GM23338 (cell line): ENCODE measurements around the gene ZNF674. TPM values are rescaled to one million over a fixed set of nuclear protein-coding genes. Genes with fewer than 3 reads are reported as not detected.
A peak's percentile ranks its signal among the peaks of the same experiment; 100 is the strongest.

ENCODE experiments used
- ATAC-seq: fragments of 200-7000 bp; cut with Tn5 transposase; 3 replicates; pipeline ENCODE4 v1.9.1; 2020
- DNase-seq: peaks from one replicate; pipeline ENCODE4 v3.0.0-alpha.2; 2015; ENCODE audit warnings: low spot score
- H2AFZ ChIP-seq: fragments of 200-600 bp; sonication (generic); 2 replicates; pipeline ENCODE4 v1.8.0; 2016; ENCODE audit warnings: antibody characterized with exemption, mild to moderate bottlenecking, moderate library complexity
- H3F3A ChIP-seq: fragments of 200-600 bp; sonication (generic); replicated peaks from 2 replicates; pipeline ENCODE4 v1.8.0; 2017; ENCODE audit warnings: antibody characterized with exemption, mixed run types, low read depth
- H3K27ac ChIP-seq: fragments of 200-600 bp; sonication (generic); 2 replicates; pipeline ENCODE4 v1.6.1; 2016; ENCODE audit warnings: low read depth
- H3K27me3 ChIP-seq: fragments of 200-600 bp; sonication (generic); 2 replicates; pipeline ENCODE4 v1.8.0; 2016; ENCODE audit warnings: mild to moderate bottlenecking, mixed run types, moderate library complexity; ENCODE audit not compliant: insufficient read depth
- H3K36me3 ChIP-seq: fragments of 200-600 bp; sonication (generic); 2 replicates; pipeline ENCODE4 v1.8.0; 2016; ENCODE audit warnings: mild to moderate bottlenecking; ENCODE audit not compliant: insufficient read depth
- H3K4me1 ChIP-seq: fragments of 200-600 bp; sonication (generic); 2 replicates; pipeline ENCODE4 v1.8.0; 2016; ENCODE audit warnings: mild to moderate bottlenecking, moderate library complexity; ENCODE audit not compliant: insufficient read depth
- H3K4me2 ChIP-seq: fragments of 200-600 bp; sonication (generic); 2 replicates; pipeline ENCODE4 v1.7.1; 2017; ENCODE audit warnings: mixed run types
- H3K4me3 ChIP-seq: fragments of 200-600 bp; sonication (generic); 2 replicates; pipeline ENCODE4 v1.6.1; 2016; ENCODE audit warnings: mixed run types
- H3K79me2 ChIP-seq: fragments of 200-600 bp; sonication (generic); replicated peaks from 2 replicates; pipeline ENCODE4 v1.8.0; 2017; ENCODE audit warnings: mild to moderate bottlenecking; ENCODE audit not compliant: insufficient read depth
- H3K9me2 ChIP-seq: fragments of 200-600 bp; sonication (generic); 2 replicates; pipeline ENCODE4 v1.8.0; 2017; ENCODE audit not compliant: insufficient read depth
- H4K20me1 ChIP-seq: fragments of 200-600 bp; sonication (generic); replicated peaks from 2 replicates; pipeline ENCODE4 v1.8.0; 2017; ENCODE audit warnings: mild to moderate bottlenecking; ENCODE audit not compliant: insufficient read depth
- H3K27ac Mint-ChIP-seq: 2 replicates; pipeline ENCODE4 v1.8.0; 2020; ENCODE audit warnings: inconsistent platforms, mild to moderate bottlenecking, moderate library complexity, mixed read lengths
- H3K27me3 Mint-ChIP-seq: 3 replicates; pipeline ENCODE4 v1.8.0; 2022; ENCODE audit warnings: low read depth, mild to moderate bottlenecking, moderate library complexity, mixed read lengths, inconsistent platforms; ENCODE audit not compliant: insufficient read depth, poor library complexity
- H3K36me3 Mint-ChIP-seq: 3 replicates; pipeline ENCODE4 v1.8.0; 2021; ENCODE audit warnings: low read depth, mild to moderate bottlenecking, inconsistent platforms, moderate library complexity, mixed read lengths
- H3K4me1 Mint-ChIP-seq: 3 replicates; pipeline ENCODE4 v1.8.0; 2020; ENCODE audit warnings: mild to moderate bottlenecking, inconsistent platforms, mixed read lengths
- H3K4me3 Mint-ChIP-seq: 3 replicates; pipeline ENCODE4 v1.8.0; 2021; ENCODE audit warnings: moderate library complexity, mild to moderate bottlenecking, inconsistent platforms, mixed read lengths
- H3K9me3 Mint-ChIP-seq: 3 replicates; pipeline ENCODE4 v1.8.0; 2020; ENCODE audit warnings: moderate library complexity, mild to moderate bottlenecking, inconsistent platforms, mixed read lengths
- CREB1 ChIP-seq: fragments of 250-450 bp; sonication (Bioruptor Pico); IDR thresholded peaks from 2 replicates; pipeline ENCODE4 v1.5.0; 2020; ENCODE audit warnings: low read depth, mild to moderate bottlenecking, moderate library complexity
- EZH2 ChIP-seq: fragments of 200-600 bp; sonication (generic); IDR thresholded peaks from one replicate; pipeline ENCODE4 v1.8.0; 2017; ENCODE audit warnings: antibody characterized with exemption, mild to moderate bottlenecking, low read depth; ENCODE audit not compliant: unreplicated experiment
- JUNB ChIP-seq: IDR thresholded peaks from one replicate; pipeline ENCODE4 v1.6.1; 2016; ENCODE audit warnings: antibody characterized with exemption; ENCODE audit not compliant: unreplicated experiment
- NANOG ChIP-seq: IDR thresholded peaks from 2 replicates; pipeline ENCODE4 v1.6.1; 2016; ENCODE audit warnings: antibody characterized with exemption, borderline replicate concordance
- POLR2AphosphoS5 ChIP-seq: IDR thresholded peaks from 2 replicates; pipeline ENCODE4 v1.6.1; 2016; ENCODE audit warnings: antibody characterized with exemption, low read depth
- STAT1 ChIP-seq: IDR thresholded peaks from one replicate; pipeline ENCODE4 v1.6.1; 2016; ENCODE audit warnings: antibody characterized with exemption; ENCODE audit not compliant: unreplicated experiment
- ZNF114 ChIP-seq: fragments of 250-450 bp; sonication (Bioruptor Pico); IDR thresholded peaks from 2 replicates; pipeline ENCODE4 v1.5.0; 2020; ENCODE audit warnings: mild to moderate bottlenecking, moderate library complexity
- polyA plus RNA-seq: library from polyadenylated mRNA; unstranded; fragments of >200 nt; fragmentation: Nextera tagmentation; extraction: Ambion mirVana; gene quantifications from 2 replicates; pipeline ENCODE4 v1.2.1, GENCODE V29; 2016
- total RNA-seq: library from RNA; depleted of rRNA; stranded (reverse); fragments of >200 nt; shearing (Covaris generic); gene quantifications from 2 replicates; pipeline ENCODE4 v1.2.3, GENCODE V29; 2014
- TF ChIP-seq, protein P1 (sequence below): IDR thresholded peaks from 2 replicates; pipeline ENCODE4 v1.6.1; 2016; ENCODE audit warnings: antibody characterized with exemption
- TF ChIP-seq, protein P2 (sequence below): IDR thresholded peaks from one replicate; pipeline ENCODE4 v1.6.1; 2018; ENCODE audit warnings: antibody characterized with exemption; ENCODE audit not compliant: unreplicated experiment

The ZNF674 gene
- total and polyA plus RNA-seq, 2 experiments from 2014 or later, result 3.0 to 5.5 TPM

DNA sequence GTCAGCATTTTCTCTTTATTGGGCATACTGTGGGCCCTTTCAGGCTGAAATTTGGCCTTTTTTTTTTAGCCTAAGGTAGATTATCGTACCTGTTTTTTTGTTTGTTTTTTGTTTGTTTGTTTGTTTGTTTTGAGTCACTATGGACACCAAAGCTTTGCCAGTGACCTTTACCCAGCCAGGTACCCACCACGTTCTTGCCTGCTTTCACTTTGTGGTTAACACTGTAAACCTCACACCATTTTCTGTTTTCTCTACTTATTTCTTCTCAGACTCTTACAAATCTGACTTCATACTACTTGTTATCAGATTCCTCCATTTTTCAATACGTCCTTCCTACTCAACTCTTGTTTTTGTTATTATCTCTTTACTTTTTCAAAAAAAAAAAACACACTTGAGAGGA, 81.5 kb downstream of the ZNF674 start:
- Histone ChIP-seq H2AFZ (no peak overlapping the region), H3K27ac (no peak overlapping the region), H3K4me1 (no peaks in the 10 kb centered on the region), H3K27me3 (no peaks in the 10 kb centered on the region), H3K4me2 (no peak overlapping the region), H3K36me3 (0 out of 2 replicates have a peak, but pooled peaks cover 5% of the 10 kb centered on the region), H3K4me3 (no peak overlapping the region), H4K20me1 (no peaks in the 10 kb centered on the region), H3K9me2 (no peaks in the 10 kb centered on the region), H3F3A (no peaks in the 10 kb centered on the region), H3K79me2 (no peaks in the 10 kb centered on the region)
- peaks cover 4% of the 10 kb centered on the region for H3K27me3 Mint-ChIP-seq
- ATAC-seq (no peak), DNase-seq (no peak)
- no peak overlapping the region; the same call in 1 of the 2 replicates for H3K27ac Mint-ChIP-seq
- H3K4me3 Mint-ChIP-seq, result no peak overlapping the region
- H3K4me1 Mint-ChIP-seq, result peaks cover 6% of the 10 kb centered on the region
- H3K9me3 Mint-ChIP-seq, result no peaks in the 10 kb centered on the region
- peaks cover 42% of the 10 kb centered on the region for H3K36me3 Mint-ChIP-seq
- TF ChIP-seq, protein P1, sequence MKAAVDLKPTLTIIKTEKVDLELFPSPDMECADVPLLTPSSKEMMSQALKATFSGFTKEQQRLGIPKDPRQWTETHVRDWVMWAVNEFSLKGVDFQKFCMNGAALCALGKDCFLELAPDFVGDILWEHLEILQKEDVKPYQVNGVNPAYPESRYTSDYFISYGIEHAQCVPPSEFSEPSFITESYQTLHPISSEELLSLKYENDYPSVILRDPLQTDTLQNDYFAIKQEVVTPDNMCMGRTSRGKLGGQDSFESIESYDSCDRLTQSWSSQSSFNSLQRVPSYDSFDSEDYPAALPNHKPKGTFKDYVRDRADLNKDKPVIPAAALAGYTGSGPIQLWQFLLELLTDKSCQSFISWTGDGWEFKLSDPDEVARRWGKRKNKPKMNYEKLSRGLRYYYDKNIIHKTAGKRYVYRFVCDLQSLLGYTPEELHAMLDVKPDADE, result no peak
- no peak for TF ChIP-seq ZNF114 (CRISPR knock-in tag)
- TF ChIP-seq EZH2, result no peak

DNA sequence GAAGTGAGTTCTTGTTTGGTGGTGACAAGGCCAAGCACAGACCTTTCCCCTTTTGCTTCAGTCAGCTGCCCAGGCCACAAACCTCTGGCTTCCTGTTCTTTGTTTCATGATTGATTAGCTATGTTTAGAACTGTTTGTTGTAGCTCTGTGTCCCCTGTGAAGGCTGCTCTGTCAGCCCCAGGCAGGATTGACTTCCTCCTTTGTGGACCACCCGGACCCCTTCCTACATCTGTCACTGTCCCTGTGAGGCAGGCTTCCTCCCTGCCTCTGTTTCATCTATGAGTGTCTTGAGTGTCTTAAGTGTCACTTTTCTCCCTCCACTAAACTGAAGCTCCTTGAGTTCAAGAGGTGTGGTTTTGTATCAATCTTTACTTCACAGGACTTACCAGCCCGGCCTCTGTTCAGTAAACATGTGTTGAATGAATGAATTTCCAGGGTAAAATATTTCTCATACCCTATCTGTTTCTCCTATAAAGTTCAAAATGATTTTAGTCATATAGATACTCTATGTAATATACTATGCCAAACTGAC, 83.5 kb downstream of the ZNF674 start:
- no peaks in the 10 kb centered on the region for H4K20me1 ChIP-seq
- H2AFZ ChIP-seq, result no peak overlapping the region
- no peaks in the 10 kb centered on the region for H3K4me1 ChIP-seq
- no peak for ATAC-seq
- 0 out of 2 replicates have a peak, but pooled peaks cover 2% of the 10 kb centered on the region for H3K36me3 ChIP-seq
- H3K27me3 ChIP-seq, result no peaks in the 10 kb centered on the region
- H3K27ac Mint-ChIP-seq, result peak overlapping the region; percentile 36; the same call in 1 of the 2 replicates
- no peak overlapping the region for H3K27ac ChIP-seq
- DNase-seq, result no peak
- no peak overlapping the region for H3K4me3 ChIP-seq
- no peak overlapping the region; the same call in 2 of the 3 replicates for H3K4me3 Mint-ChIP-seq
- no peaks in the 10 kb centered on the region for H3K9me3 Mint-ChIP-seq
- H3F3A ChIP-seq, result no peaks in the 10 kb centered on the region
- peaks cover 33% of the 10 kb centered on the region for H3K36me3 Mint-ChIP-seq
- H3K4me1 Mint-ChIP-seq, result peaks cover 6% of the 10 kb centered on the region
- H3K9me2 ChIP-seq, result no peaks in the 10 kb centered on the region
- H3K4me2 ChIP-seq, result no peak overlapping the region
- no peaks in the 10 kb centered on the region for H3K79me2 ChIP-seq
- peaks cover 4% of the 10 kb centered on the region for H3K27me3 Mint-ChIP-seq
- TF ChIP-seq ZNF114 (CRISPR knock-in tag), result no peak
- TF ChIP-seq JUNB, result no peak
- no peak for TF ChIP-seq EZH2
- TF ChIP-seq POLR2AphosphoS5, result no peak
- TF ChIP-seq, protein P1, result no peak
- no peak for TF ChIP-seq CREB1
- TF ChIP-seq, protein P2, sequence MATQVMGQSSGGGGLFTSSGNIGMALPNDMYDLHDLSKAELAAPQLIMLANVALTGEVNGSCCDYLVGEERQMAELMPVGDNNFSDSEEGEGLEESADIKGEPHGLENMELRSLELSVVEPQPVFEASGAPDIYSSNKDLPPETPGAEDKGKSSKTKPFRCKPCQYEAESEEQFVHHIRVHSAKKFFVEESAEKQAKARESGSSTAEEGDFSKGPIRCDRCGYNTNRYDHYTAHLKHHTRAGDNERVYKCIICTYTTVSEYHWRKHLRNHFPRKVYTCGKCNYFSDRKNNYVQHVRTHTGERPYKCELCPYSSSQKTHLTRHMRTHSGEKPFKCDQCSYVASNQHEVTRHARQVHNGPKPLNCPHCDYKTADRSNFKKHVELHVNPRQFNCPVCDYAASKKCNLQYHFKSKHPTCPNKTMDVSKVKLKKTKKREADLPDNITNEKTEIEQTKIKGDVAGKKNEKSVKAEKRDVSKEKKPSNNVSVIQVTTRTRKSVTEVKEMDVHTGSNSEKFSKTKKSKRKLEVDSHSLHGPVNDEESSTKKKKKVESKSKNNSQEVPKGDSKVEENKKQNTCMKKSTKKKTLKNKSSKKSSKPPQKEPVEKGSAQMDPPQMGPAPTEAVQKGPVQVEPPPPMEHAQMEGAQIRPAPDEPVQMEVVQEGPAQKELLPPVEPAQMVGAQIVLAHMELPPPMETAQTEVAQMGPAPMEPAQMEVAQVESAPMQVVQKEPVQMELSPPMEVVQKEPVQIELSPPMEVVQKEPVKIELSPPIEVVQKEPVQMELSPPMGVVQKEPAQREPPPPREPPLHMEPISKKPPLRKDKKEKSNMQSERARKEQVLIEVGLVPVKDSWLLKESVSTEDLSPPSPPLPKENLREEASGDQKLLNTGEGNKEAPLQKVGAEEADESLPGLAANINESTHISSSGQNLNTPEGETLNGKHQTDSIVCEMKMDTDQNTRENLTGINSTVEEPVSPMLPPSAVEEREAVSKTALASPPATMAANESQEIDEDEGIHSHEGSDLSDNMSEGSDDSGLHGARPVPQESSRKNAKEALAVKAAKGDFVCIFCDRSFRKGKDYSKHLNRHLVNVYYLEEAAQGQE, result no peak
- no peak for TF ChIP-seq NANOG
- TF ChIP-seq STAT1, result no peak
